Globus pallidus (tissue), 1 donor: ENCODE measurements around the gene COL12A1.
"Not testable (repeated sequence)": the region's sequence is repeated elsewhere in the genome, so short reads cannot be mapped to it uniquely, and the experiment has no call there.

Experiments
- DNase-seq: peaks from one replicate; pipeline ENCODE4 v3.0.0-alpha.2; 2015; ENCODE audit warnings: low spot score

Gene COL12A1

GRCh38 chr6:75211920-75212590 is 6.2 kb upstream of the COL12A1 start:
- no peak for DNase-seq

- DNase-seq = peak; percentile 70
Measured at GRCh38 chr6:75210885-75211739, 5.3 kb upstream of the COL12A1 start.

- DNase-seq = no peak
Measured at GRCh38 chr6:75209184-75209723, 3.4 kb upstream of the COL12A1 start.

- peak; percentile 79 for DNase-seq
Measured at GRCh38 chr6:75208298-75209183, 2.7 kb upstream of the COL12A1 start.

GRCh38 chr6:75206576-75207342 is 906 bp upstream of the COL12A1 start:
- DNase-seq = no peak

GRCh38 chr6:75204959-75205775 is 686 bp downstream of the COL12A1 start:
- no peak for DNase-seq

GRCh38 chr6:75204217-75204958 is 1.5 kb downstream of the COL12A1 start:
- DNase-seq = no peak

GRCh38 chr6:75203721-75204120 is 2.1 kb downstream of the COL12A1 start:
- DNase-seq = no peak

- no peak for DNase-seq
Measured at GRCh38 chr6:75202676-75203131, 3.1 kb downstream of the COL12A1 start.

GRCh38 chr6:75201901-75202672 is 3.8 kb downstream of the COL12A1 start:
- DNase-seq = no peak

- DNase-seq = no peak
Measured at GRCh38 chr6:75201021-75201420, 4.8 kb downstream of the COL12A1 start.

- no peak for DNase-seq
Measured at GRCh38 chr6:75199889-75200288, 6.0 kb downstream of the COL12A1 start.

GRCh38 chr6:75196081-75196687 is 9.7 kb downstream of the COL12A1 start:
- DNase-seq = no peak

- no peak for DNase-seq
Measured at GRCh38 chr6:75188221-75188925, 17.5 kb downstream of the COL12A1 start.

GRCh38 chr6:75186581-75186980 is 19.3 kb downstream of the COL12A1 start:
- not testable (repeated sequence) for DNase-seq

GRCh38 chr6:75183099-75183541 is 22.7 kb downstream of the COL12A1 start:
- no peak for DNase-seq

- DNase-seq = no peak
Measured at GRCh38 chr6:75180864-75181263, 25.0 kb downstream of the COL12A1 start.

GRCh38 chr6:75178757-75179156 is 27.1 kb downstream of the COL12A1 start:
- DNase-seq = no peak
